Liver (tissue), 9 donors: ENCODE measurements around the gene NDUFV2. TPM values are rescaled to one million over a fixed set of nuclear protein-coding genes. Genes with fewer than 3 reads are reported as not detected.

ENCODE experiments used
- DNase-seq: peaks from one replicate; pipeline ENCODE4 v3.0.0-alpha.2; 2017; ENCODE audit warnings: low spot score
- H3K27ac ChIP-seq, 2 donors: one replicate each; pipeline ENCODE4 v1.7.0; 2013; ENCODE audit warnings: inconsistent platforms in 2 of 2, low read length in 2 of 2, control low read depth in 1 of 2, low read depth in 1 of 2, mild to moderate bottlenecking in 1 of 2
- H3K27me3 ChIP-seq, 4 donors: one replicate each; pipeline versions ENCODE4 v1.6.1 to v1.7.0; 2013; ENCODE audit warnings: low read length in 3 of 4, inconsistent platforms in 1 of 4, mild to moderate bottlenecking in 1 of 4, moderate library complexity in 1 of 4; ENCODE audit not compliant: control insufficient read depth in 4 of 4, insufficient read depth in 4 of 4
- H3K36me3 ChIP-seq, 4 donors: one replicate each; pipeline versions ENCODE4 v1.6.1 to v1.7.0; 2013; ENCODE audit warnings: low read length in 3 of 4, mild to moderate bottlenecking in 3 of 4, low read depth in 1 of 4, moderate library complexity in 1 of 4; ENCODE audit not compliant: control insufficient read depth in 4 of 4, insufficient read depth in 3 of 4
- H3K4me1 ChIP-seq, 4 donors: one replicate each; pipeline versions ENCODE4 v1.6.1 to v1.7.0; 2013; ENCODE audit warnings: low read length in 3 of 4, mild to moderate bottlenecking in 3 of 4, moderate library complexity in 1 of 4; ENCODE audit not compliant: control insufficient read depth in 4 of 4, insufficient read depth in 4 of 4
- H3K4me3 ChIP-seq, 3 donors: one replicate each; pipeline versions ENCODE4 v1.6.1 to v1.7.0; 2013; ENCODE audit warnings: low read length in 3 of 3, control low read depth in 1 of 3, low read depth in 1 of 3, mild to moderate bottlenecking in 1 of 3
- H3K9ac ChIP-seq, 2 donors: one replicate each; pipeline ENCODE4 v1.7.0; 2013; ENCODE audit warnings: low read length in 2 of 2, mild to moderate bottlenecking in 2 of 2, moderate library complexity in 2 of 2, control low read depth in 1 of 2, low read depth in 1 of 2
- H3K9me3 ChIP-seq, 4 donors: one replicate each; pipeline versions ENCODE4 v1.6.1 to v1.7.0; 2013; ENCODE audit warnings: low read length in 3 of 4; ENCODE audit not compliant: control insufficient read depth in 4 of 4
- EGR1 ChIP-seq, 2 donors: IDR thresholded peaks; 2 replicates each; pipeline ENCODE4 v1.6.1; 2016 to 2018; ENCODE audit warnings: antibody characterized with exemption in 2 of 2, low read depth in 2 of 2
- FOXA1 ChIP-seq: IDR thresholded peaks from 2 replicates; pipeline ENCODE4 v1.6.1; 2016; ENCODE audit warnings: antibody characterized with exemption
- FOXA2 ChIP-seq: IDR thresholded peaks from 2 replicates; pipeline ENCODE4 v1.6.1; 2016; ENCODE audit warnings: antibody characterized with exemption
- GABPA ChIP-seq, 2 donors: IDR thresholded peaks in 1 of 2; conservative IDR thresholded peaks in 1 of 2; 2 replicates each; pipeline ENCODE4 v1.6.1; 2016; ENCODE audit warnings: antibody characterized with exemption in 2 of 2, mild to moderate bottlenecking in 1 of 2, moderate library complexity in 1 of 2
- HNF4A ChIP-seq, 2 donors: conservative IDR thresholded peaks; 2 replicates each; pipeline ENCODE4 v1.6.1; 2016; ENCODE audit warnings: antibody characterized with exemption in 2 of 2, mild to moderate bottlenecking in 2 of 2
- HNF4G ChIP-seq: IDR thresholded peaks from 2 replicates; pipeline ENCODE4 v1.6.1; 2016; ENCODE audit warnings: antibody characterized with exemption
- NR2F2 ChIP-seq: IDR thresholded peaks from 2 replicates; pipeline ENCODE4 v1.6.1; 2016; ENCODE audit warnings: antibody characterized with exemption
- RAD21 ChIP-seq, 2 donors: IDR thresholded peaks; 2 replicates each; pipeline ENCODE4 v1.6.1; 2016; ENCODE audit warnings: antibody characterized with exemption in 2 of 2, mild to moderate bottlenecking in 2 of 2
- RXRA ChIP-seq, 2 donors: IDR thresholded peaks; 2 replicates each; pipeline ENCODE4 v1.6.1; 2017 to 2018; ENCODE audit warnings: antibody characterized with exemption in 2 of 2, mild to moderate bottlenecking in 1 of 2
- SP1 ChIP-seq: IDR thresholded peaks from 2 replicates; pipeline ENCODE4 v1.6.1; 2018; ENCODE audit warnings: antibody characterized with exemption, mild to moderate bottlenecking
- TAF1 ChIP-seq: conservative IDR thresholded peaks from 2 replicates; pipeline ENCODE4 v1.6.1; 2016; ENCODE audit warnings: antibody characterized with exemption, mild to moderate bottlenecking
- YY1 ChIP-seq: IDR thresholded peaks from 2 replicates; pipeline ENCODE4 v1.6.1; 2016; ENCODE audit warnings: antibody characterized with exemption, mild to moderate bottlenecking
- ZBTB33 ChIP-seq: IDR thresholded peaks from 2 replicates; pipeline ENCODE4 v1.6.1; 2016; ENCODE audit warnings: antibody characterized with exemption
- WGBS: extraction: QIAGEN DNeasy Blood & Tissue Kit; methylation state at CpG from one replicate; pipeline ENCODE4 v1.1.7; 2013; 5-methylcytosine and 5-hydroxymethylcytosine counted together
- polyA plus RNA-seq, 2 donors: library from polyadenylated mRNA; stranded (reverse) in 1 of 2; unstranded in 1 of 2; fragments of 200-250 nt in 1 of 2; fragments of >200 nt in 1 of 2; fragmentation: Nextera tagmentation in 1 of 2; extraction: Ambion mirVana in 1 of 2; gene quantifications; one replicate each; pipeline versions ENCODE4 v1.2.1 to v1.2.3, GENCODE V29; 2013 to 2015
- total RNA-seq, 2 donors: library from RNA; depleted of rRNA; stranded (reverse); fragments of >200 nt; gene quantifications; one replicate each; pipeline ENCODE4 v1.2.3, GENCODE V29; 2014
- TF ChIP-seq, protein P1 (sequence below): fragments of 150-350 bp; IDR thresholded peaks from 2 replicates; pipeline ENCODE4 v1.5.1; 2017; ENCODE audit warnings: improper control_type of control experiment, low read depth, low read length; ENCODE audit not compliant: missing input control
- TF ChIP-seq, protein P2 (sequence below): IDR thresholded peaks from 2 replicates; pipeline ENCODE4 v1.6.1; 2016; ENCODE audit warnings: antibody characterized with exemption, mild to moderate bottlenecking
- TF ChIP-seq, protein P3 (sequence below): IDR thresholded peaks from 2 replicates; pipeline ENCODE4 v1.6.1; 2016; ENCODE audit warnings: antibody characterized with exemption
- TF ChIP-seq, protein P4 (sequence below): IDR thresholded peaks from 2 replicates; pipeline ENCODE4 v1.6.1; 2016; ENCODE audit warnings: antibody characterized with exemption
- donor health status: healthy.
- donor health status: healthy.
- donor health status: healthy.
- donor health status: healthy.
- donor health status: healthy.

The NDUFV2 gene
- total and polyA plus RNA-seq, 4 donors = 74.5 to 415 (median 185) TPM

- no peaks in the 10 kb centered on the region for H3K9me3 ChIP-seq
- WGBS = 85% methylated on average over 4 of the region's 4 CpGs
- H3K27me3 ChIP-seq = no peaks in the 10 kb centered on the region
- DNase-seq = no peak
- H3K36me3 ChIP-seq = no peaks in the 10 kb centered on the region
- H3K4me3 ChIP-seq = no peak overlapping the region
- H3K27ac ChIP-seq = no peak overlapping the region
- no peak overlapping the region for H3K9ac ChIP-seq
- H3K4me1 ChIP-seq = peaks cover 2 to 6% (median 5%) of the 10 kb centered on the region in 4 donors
- TF ChIP-seq YY1 (no peak), NR2F2 (no peak), HNF4G (no peak), SP1 (no peak), EGR1 (IDR thresholded peaks at IDR 0.05; ENCODE audit: low read depth in 2 of 2) (no peak), FOXA2 (no peak), RXRA (IDR thresholded peaks at IDR 0.05) (no peak), GABPA (IDR thresholded peaks at IDR 0.05 in 1 of 2, conservative IDR thresholded peaks at IDR 0.05 in 1 of 2) (no peak), TAF1 (no peak)
- TF ChIP-seq, protein P1, sequence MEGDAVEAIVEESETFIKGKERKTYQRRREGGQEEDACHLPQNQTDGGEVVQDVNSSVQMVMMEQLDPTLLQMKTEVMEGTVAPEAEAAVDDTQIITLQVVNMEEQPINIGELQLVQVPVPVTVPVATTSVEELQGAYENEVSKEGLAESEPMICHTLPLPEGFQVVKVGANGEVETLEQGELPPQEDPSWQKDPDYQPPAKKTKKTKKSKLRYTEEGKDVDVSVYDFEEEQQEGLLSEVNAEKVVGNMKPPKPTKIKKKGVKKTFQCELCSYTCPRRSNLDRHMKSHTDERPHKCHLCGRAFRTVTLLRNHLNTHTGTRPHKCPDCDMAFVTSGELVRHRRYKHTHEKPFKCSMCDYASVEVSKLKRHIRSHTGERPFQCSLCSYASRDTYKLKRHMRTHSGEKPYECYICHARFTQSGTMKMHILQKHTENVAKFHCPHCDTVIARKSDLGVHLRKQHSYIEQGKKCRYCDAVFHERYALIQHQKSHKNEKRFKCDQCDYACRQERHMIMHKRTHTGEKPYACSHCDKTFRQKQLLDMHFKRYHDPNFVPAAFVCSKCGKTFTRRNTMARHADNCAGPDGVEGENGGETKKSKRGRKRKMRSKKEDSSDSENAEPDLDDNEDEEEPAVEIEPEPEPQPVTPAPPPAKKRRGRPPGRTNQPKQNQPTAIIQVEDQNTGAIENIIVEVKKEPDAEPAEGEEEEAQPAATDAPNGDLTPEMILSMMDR = no peak
These were observed 44.1 kb upstream of the NDUFV2 start for GRCh38 chr18:9058406-9058805.

GRCh38 chr18:9062418-9062751 lies 40.1 kb upstream of the NDUFV2 start:
- 88% methylated on average over 2 of the region's 2 CpGs for WGBS
- H3K27me3 ChIP-seq = no peaks in the 10 kb centered on the region
- DNase-seq = no peak
- H3K9me3 ChIP-seq = peaks cover 0 to 5% (median 2%) of the 10 kb centered on the region in 4 donors
- no peak overlapping the region for H3K27ac ChIP-seq
- H3K9ac ChIP-seq = no peak overlapping the region
- TF ChIP-seq, protein P2, sequence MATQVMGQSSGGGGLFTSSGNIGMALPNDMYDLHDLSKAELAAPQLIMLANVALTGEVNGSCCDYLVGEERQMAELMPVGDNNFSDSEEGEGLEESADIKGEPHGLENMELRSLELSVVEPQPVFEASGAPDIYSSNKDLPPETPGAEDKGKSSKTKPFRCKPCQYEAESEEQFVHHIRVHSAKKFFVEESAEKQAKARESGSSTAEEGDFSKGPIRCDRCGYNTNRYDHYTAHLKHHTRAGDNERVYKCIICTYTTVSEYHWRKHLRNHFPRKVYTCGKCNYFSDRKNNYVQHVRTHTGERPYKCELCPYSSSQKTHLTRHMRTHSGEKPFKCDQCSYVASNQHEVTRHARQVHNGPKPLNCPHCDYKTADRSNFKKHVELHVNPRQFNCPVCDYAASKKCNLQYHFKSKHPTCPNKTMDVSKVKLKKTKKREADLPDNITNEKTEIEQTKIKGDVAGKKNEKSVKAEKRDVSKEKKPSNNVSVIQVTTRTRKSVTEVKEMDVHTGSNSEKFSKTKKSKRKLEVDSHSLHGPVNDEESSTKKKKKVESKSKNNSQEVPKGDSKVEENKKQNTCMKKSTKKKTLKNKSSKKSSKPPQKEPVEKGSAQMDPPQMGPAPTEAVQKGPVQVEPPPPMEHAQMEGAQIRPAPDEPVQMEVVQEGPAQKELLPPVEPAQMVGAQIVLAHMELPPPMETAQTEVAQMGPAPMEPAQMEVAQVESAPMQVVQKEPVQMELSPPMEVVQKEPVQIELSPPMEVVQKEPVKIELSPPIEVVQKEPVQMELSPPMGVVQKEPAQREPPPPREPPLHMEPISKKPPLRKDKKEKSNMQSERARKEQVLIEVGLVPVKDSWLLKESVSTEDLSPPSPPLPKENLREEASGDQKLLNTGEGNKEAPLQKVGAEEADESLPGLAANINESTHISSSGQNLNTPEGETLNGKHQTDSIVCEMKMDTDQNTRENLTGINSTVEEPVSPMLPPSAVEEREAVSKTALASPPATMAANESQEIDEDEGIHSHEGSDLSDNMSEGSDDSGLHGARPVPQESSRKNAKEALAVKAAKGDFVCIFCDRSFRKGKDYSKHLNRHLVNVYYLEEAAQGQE = no peak
- no peak for TF ChIP-seq HNF4A (conservative IDR thresholded peaks at IDR 0.05)
- TF ChIP-seq FOXA1 = no peak
- TF ChIP-seq, protein P3, sequence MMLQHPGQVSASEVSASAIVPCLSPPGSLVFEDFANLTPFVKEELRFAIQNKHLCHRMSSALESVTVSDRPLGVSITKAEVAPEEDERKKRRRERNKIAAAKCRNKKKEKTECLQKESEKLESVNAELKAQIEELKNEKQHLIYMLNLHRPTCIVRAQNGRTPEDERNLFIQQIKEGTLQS = no peak
- TF ChIP-seq, protein P4, sequence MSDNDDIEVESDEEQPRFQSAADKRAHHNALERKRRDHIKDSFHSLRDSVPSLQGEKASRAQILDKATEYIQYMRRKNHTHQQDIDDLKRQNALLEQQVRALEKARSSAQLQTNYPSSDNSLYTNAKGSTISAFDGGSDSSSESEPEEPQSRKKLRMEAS = no peak
- TF ChIP-seq, protein P1 = no peak
- TF ChIP-seq SP1 = no peak
- no peak for TF ChIP-seq RAD21 (IDR thresholded peaks at IDR 0.05)
- TF ChIP-seq EGR1 (IDR thresholded peaks at IDR 0.05; ENCODE audit: low read depth in 2 of 2) = no peak
- TF ChIP-seq ZBTB33 = no peak
- TF ChIP-seq YY1 = no peak
- no peaks in the 10 kb centered on the region for H3K36me3 ChIP-seq
- no peak overlapping the region for H3K4me3 ChIP-seq
- H3K4me1 ChIP-seq = peaks cover 0 to 3% (median 2%) of the 10 kb centered on the region in 4 donors
